HEK293 (cell line): ENCODE results near the gene TLCD3B.

Source experiments
- CTCF ChIA-PET: fragments of 350-600 bp; formaldehyde crosslinking; extraction: SDS; loops from one replicate; lab custom pipeline; 2021; ENCODE audit warnings: antibody characterized with exemption; lab: Yijun Ruan, JAX
- POLR2A ChIA-PET: fragments of 300-600 bp; formaldehyde crosslinking; extraction: SDS; loops from one replicate; lab custom pipeline; 2020; ENCODE audit warnings: antibody characterized with exemption, inconsistent platforms; lab: Yijun Ruan, JAX
- H3K27ac ChIP-seq: fragments of 200-500 bp; sonication (Bioruptor generic); 2 replicates; pipeline ENCODE4 v1.5.1; 2014; ENCODE audit warnings: low read depth, low read length, control low read depth, inconsistent platforms; ENCODE audit errors: extremely low read depth
- H3K36me3 ChIP-seq, 2 experiments: fragments of 200-500 bp in 1 of 2; sonication (Bioruptor generic) in 1 of 2; 1 replicate in 1 of 2; 2 replicates in 1 of 2; pipeline ENCODE4 v1.5.1; 2014 to 2017; ENCODE audit warnings: inconsistent platforms in 2 of 2, low read length in 2 of 2; ENCODE audit not compliant: control insufficient read depth in 2 of 2, insufficient read depth in 1 of 2
- H3K4me1 ChIP-seq: fragments of 200-500 bp; sonication (Bioruptor generic); 2 replicates; pipeline ENCODE4 v1.5.1; 2014; ENCODE audit warnings: mild to moderate bottlenecking, low read length, inconsistent platforms; ENCODE audit not compliant: control insufficient read depth, insufficient read depth
- H3K4me3 ChIP-seq: 2 replicates; pipeline ENCODE4 v1.5.1; 2011; ENCODE audit warnings: low read depth, mild to moderate bottlenecking, control low read depth, low read length, moderate library complexity
- H3K9me3 ChIP-seq: fragments of 200-500 bp; sonication (Bioruptor generic); 2 replicates; pipeline ENCODE4 v1.5.1; 2014; ENCODE audit warnings: low read depth, low read length, inconsistent platforms; ENCODE audit not compliant: control insufficient read depth, insufficient read depth
- CTCF ChIP-seq: fragments of 450-650 bp; formaldehyde crosslinking; IDR thresholded peaks from 2 replicates; pipeline ENCODE4 v1.5.1; 2016; ENCODE audit warnings: missing biosample characterization, missing genetic modification characterization
- EGR2 ChIP-seq: fragments of 450-650 bp; formaldehyde crosslinking; IDR thresholded peaks from 2 replicates; pipeline ENCODE4 v1.5.1; 2016; ENCODE audit warnings: low read depth, missing biosample characterization, missing genetic modification characterization
- FEZF1 ChIP-seq: fragments of 450-650 bp; formaldehyde crosslinking; IDR thresholded peaks from 2 replicates; pipeline ENCODE4 v1.5.1; 2016; ENCODE audit warnings: missing biosample characterization, missing genetic modification characterization
- GLIS1 ChIP-seq: fragments of 450-650 bp; formaldehyde crosslinking; IDR thresholded peaks from 2 replicates; pipeline ENCODE4 v1.5.1; 2016; ENCODE audit warnings: missing biosample characterization, missing genetic modification characterization
- KLF10 ChIP-seq: fragments of 450-650 bp; IDR thresholded peaks from 2 replicates; pipeline ENCODE4 v1.5.1; 2018; ENCODE audit warnings: missing biosample characterization, mild to moderate bottlenecking, missing genetic modification characterization
- SCRT2 ChIP-seq: fragments of 450-650 bp; formaldehyde crosslinking; IDR thresholded peaks from 2 replicates; pipeline ENCODE4 v1.5.1; 2016; ENCODE audit warnings: missing biosample characterization, missing genetic modification characterization
- ZBTB8A ChIP-seq: fragments of 450-650 bp; formaldehyde crosslinking; IDR thresholded peaks from 2 replicates; pipeline ENCODE4 v1.5.1; 2016; ENCODE audit warnings: missing biosample characterization, missing genetic modification characterization
- ZFHX2 ChIP-seq: fragments of 450-650 bp; formaldehyde crosslinking; conservative IDR thresholded peaks from 2 replicates; pipeline ENCODE4 v1.5.1; 2016; ENCODE audit warnings: missing biosample characterization, missing genetic modification characterization
- ZIC2 ChIP-seq: fragments of 450-650 bp; formaldehyde crosslinking; IDR thresholded peaks from 2 replicates; pipeline ENCODE4 v1.5.1; 2016; ENCODE audit warnings: missing biosample characterization, missing genetic modification characterization
- ZNF138 ChIP-seq: fragments of 450-650 bp; formaldehyde crosslinking; IDR thresholded peaks from 2 replicates; pipeline ENCODE4 v1.5.1; 2016; ENCODE audit warnings: missing biosample characterization, missing genetic modification characterization, borderline replicate concordance
- ZNF223 ChIP-seq: fragments of 450-650 bp; formaldehyde crosslinking; IDR thresholded peaks from 2 replicates; pipeline ENCODE4 v1.5.1; 2016; ENCODE audit warnings: missing biosample characterization, missing genetic modification characterization
- ZNF449 ChIP-seq: fragments of 450-650 bp; formaldehyde crosslinking; IDR thresholded peaks from 2 replicates; pipeline ENCODE4 v1.5.1; 2017; ENCODE audit warnings: missing biosample characterization, mild to moderate bottlenecking, missing genetic modification characterization, moderate library complexity
- ZNF529 ChIP-seq: fragments of 450-650 bp; formaldehyde crosslinking; IDR thresholded peaks from 2 replicates; pipeline ENCODE4 v1.5.1; 2017; ENCODE audit warnings: missing genetic modification characterization, missing biosample characterization; ENCODE audit not compliant: insufficient replicate concordance
- ZNF600 ChIP-seq: fragments of 450-650 bp; formaldehyde crosslinking; IDR thresholded peaks from 2 replicates; pipeline ENCODE4 v1.5.1; 2016; ENCODE audit warnings: missing biosample characterization, missing genetic modification characterization
- ZNF629 ChIP-seq: fragments of 450-650 bp; formaldehyde crosslinking; IDR thresholded peaks from 2 replicates; pipeline ENCODE4 v1.5.1; 2017; ENCODE audit warnings: missing biosample characterization, missing genetic modification characterization
- ZNF664 ChIP-seq: fragments of 450-650 bp; formaldehyde crosslinking; IDR thresholded peaks from 2 replicates; pipeline ENCODE4 v1.5.1; 2016; ENCODE audit warnings: missing biosample characterization, missing genetic modification characterization
- ZNF776 ChIP-seq: fragments of 450-650 bp; formaldehyde crosslinking; IDR thresholded peaks from 2 replicates; pipeline ENCODE4 v1.5.0; 2017; ENCODE audit warnings: missing biosample characterization, missing genetic modification characterization, borderline replicate concordance
- TF ChIP-seq, protein P1 (sequence below): fragments of 450-650 bp; formaldehyde crosslinking; IDR thresholded peaks from 2 replicates; pipeline ENCODE4 v1.5.1; 2016; ENCODE audit warnings: missing biosample characterization, missing genetic modification characterization
- TF ChIP-seq, protein P2 (sequence below): fragments of 450-650 bp; formaldehyde crosslinking; IDR thresholded peaks from 2 replicates; pipeline ENCODE4 v1.5.1; 2016; ENCODE audit warnings: missing biosample characterization, missing genetic modification characterization

The TLCD3B gene

GRCh38 chr16:29977063-29977825 lies 53.8 kb downstream of the TLCD3B start:
- Histone ChIP-seq H3K36me3 (peaks cover 12 to 75% of the 10 kb centered on the region in 2 experiments; a peak in 1 of 3 replicates), H3K4me3 (no peak overlapping the region), H3K9me3 (no peaks in the 10 kb centered on the region), H3K4me1 (peaks cover 8% of the 10 kb centered on the region), H3K27ac (no peak overlapping the region)
- ChIA-PET POLR2A (interaction anchor here (1.0 to 5.4 kb wide), 5 partner anchors 10 to 55 kb away, joined by 3 to 58 read pairs (median 3); partner anchors contain the start of genes HIRIP3 and KCTD13), CTCF (interaction anchor here (0.5 to 1.6 kb wide), 5 partner anchors 38 to 284 kb away, joined by 3 to 8 read pairs (median 6); partner anchors contain the start of gene KCTD13)
- TF ChIP-seq ZNF223 (tag by site-specific recombination) (no peak), SCRT2 (tag by site-specific recombination) (peak; percentile 32; the same call in 1 of the 2 replicates), ZNF138 (tag by site-specific recombination) (no peak), ZNF776 (tag by site-specific recombination) (no peak), ZNF629 (tag by site-specific recombination) (no peak)

DNA sequence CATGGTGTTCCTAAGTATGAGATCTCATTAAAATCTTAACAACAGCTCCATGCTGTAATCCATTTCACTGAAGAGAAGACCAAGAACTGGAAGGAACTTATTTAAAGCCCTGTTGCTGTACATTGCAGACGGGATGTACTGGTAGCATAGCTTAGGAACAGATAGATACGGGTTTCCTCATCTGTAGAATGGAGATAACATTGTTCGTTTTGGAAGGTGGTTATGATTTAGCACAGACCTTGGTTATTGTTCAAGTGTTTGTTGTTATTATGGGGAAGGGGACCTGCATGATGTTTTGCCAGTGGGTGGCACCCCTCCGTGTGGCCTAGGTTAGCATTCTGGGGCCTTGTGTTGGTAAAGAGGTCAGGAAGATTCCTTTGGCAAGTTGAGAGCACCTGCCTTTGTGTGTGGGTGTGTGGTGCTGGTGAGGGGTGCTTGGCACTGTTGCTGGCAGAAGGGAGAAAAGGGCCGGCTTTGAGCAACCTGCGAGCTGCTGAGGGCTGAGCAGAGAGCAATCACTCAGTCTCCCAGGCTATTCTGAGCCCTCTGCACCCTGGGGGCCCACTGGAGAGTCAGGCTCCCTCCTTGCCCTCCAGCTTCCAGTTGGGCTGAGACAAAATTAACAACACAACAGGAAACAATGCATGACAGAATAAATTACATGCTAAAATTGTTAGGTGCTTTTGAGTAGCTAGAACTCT lies 55.1 kb downstream of the TLCD3B start:
- Histone ChIP-seq H3K27ac (no peak overlapping the region; the same call in 1 of the 2 replicates), H3K36me3 (peaks cover 5 to 71% of the 10 kb centered on the region in 2 experiments; a peak in 1 of 3 replicates)
- CTCF ChIA-PET, result interaction anchor here (0.6 to 2.0 kb wide), 11 partner anchors 9 to 246 kb away, joined by 3 to 8 read pairs (median 3); partner anchors contain the start of gene KCTD13

More for the DNA sequence above, 55.1 kb downstream of the TLCD3B start:
- H3K9me3 ChIP-seq, result no peaks in the 10 kb centered on the region
- POLR2A ChIA-PET, result interaction anchor here (0.8 to 5.4 kb wide), 8 partner anchors 10 to 160 kb away, joined by 3 to 58 read pairs (median 4); partner anchors contain the start of genes HIRIP3, KCTD13, PAGR1 and SEZ6L2
- TF ChIP-seq ZNF600 (tag by site-specific recombination) (peak; percentile 78; the same call in 1 of the 2 replicates), ZFHX2 (tag by site-specific recombination) (peak; percentile 61), CTCF (peak; percentile 72), ZBTB8A (tag by site-specific recombination) (peak; percentile 56), ZNF449 (tag by site-specific recombination) (peak; percentile 63; the same call in 1 of the 2 replicates), GLIS1 (peak; percentile 54; the same call in 1 of the 2 replicates), ZIC2 (tag by site-specific recombination) (peak; percentile 61; the same call in 1 of the 2 replicates), KLF10 (no peak), ZNF664 (tag by site-specific recombination) (peak; percentile 50; the same call in 1 of the 2 replicates), ZNF529 (tag by site-specific recombination) (no peak), SCRT2 (tag by site-specific recombination) (peak; percentile 78; the same call in 1 of the 2 replicates), FEZF1 (no peak), EGR2 (tag by site-specific recombination) (peak; percentile 52)
- TF ChIP-seq, protein P1, sequence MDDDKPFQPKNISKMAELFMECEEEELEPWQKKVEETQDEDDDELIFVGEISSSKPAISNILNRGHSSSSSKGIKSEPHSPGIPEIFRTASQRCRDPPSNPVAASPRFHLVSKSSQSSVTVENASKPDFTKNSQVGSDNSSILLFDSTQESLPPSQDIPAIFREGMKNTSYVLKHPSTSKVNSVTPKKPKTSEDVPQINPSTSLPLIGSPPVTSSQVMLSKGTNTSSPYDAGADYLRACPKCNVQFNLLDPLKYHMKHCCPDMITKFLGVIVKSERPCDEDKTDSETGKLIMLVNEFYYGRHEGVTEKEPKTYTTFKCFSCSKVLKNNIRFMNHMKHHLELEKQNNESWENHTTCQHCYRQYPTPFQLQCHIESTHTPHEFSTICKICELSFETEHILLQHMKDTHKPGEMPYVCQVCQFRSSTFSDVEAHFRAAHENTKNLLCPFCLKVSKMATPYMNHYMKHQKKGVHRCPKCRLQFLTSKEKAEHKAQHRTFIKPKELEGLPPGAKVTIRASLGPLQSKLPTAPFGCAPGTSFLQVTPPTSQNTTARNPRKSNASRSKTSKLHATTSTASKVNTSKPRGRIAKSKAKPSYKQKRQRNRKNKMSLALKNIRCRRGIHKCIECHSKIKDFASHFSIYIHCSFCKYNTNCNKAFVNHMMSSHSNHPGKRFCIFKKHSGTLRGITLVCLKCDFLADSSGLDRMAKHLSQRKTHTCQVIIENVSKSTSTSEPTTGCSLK (tag by site-specific recombination), result no peak
- TF ChIP-seq, protein P2, sequence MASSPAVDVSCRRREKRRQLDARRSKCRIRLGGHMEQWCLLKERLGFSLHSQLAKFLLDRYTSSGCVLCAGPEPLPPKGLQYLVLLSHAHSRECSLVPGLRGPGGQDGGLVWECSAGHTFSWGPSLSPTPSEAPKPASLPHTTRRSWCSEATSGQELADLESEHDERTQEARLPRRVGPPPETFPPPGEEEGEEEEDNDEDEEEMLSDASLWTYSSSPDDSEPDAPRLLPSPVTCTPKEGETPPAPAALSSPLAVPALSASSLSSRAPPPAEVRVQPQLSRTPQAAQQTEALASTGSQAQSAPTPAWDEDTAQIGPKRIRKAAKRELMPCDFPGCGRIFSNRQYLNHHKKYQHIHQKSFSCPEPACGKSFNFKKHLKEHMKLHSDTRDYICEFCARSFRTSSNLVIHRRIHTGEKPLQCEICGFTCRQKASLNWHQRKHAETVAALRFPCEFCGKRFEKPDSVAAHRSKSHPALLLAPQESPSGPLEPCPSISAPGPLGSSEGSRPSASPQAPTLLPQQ (tag by site-specific recombination), result 0 out of 2 replicates have a peak, but pooled peaks have one; percentile 21
- TF ChIP-seq, all 188 proteins: peak for 11
- H3K4me1 ChIP-seq, result peaks cover 8% of the 10 kb centered on the region
- no peak overlapping the region; the same call in 1 of the 2 replicates for H3K4me3 ChIP-seq
